Prostate gland (tissue), 2 donors: ENCODE results near the gene ELMO1. TPM values are rescaled to one million over a fixed set of nuclear protein-coding genes. Genes with fewer than 3 reads are reported as not detected.

Experiments used
- DNase-seq: peaks from one replicate; pipeline ENCODE4 v3.0.0-alpha.2; 2019; ENCODE audit warnings: low spot score
- H3K27ac ChIP-seq, 2 donors: fragments of 200-600 bp; sonication (generic); 2 replicates each; pipeline ENCODE4 v1.5.1; 2017 to 2019
- H3K27me3 ChIP-seq: fragments of 200-600 bp; sonication (generic); replicated peaks from 2 replicates; pipeline ENCODE4 v1.5.1; 2019; ENCODE audit not compliant: insufficient read depth
- H3K36me3 ChIP-seq, 2 donors: fragments of 200-600 bp; sonication (generic); 1 replicate in 1 of 2; 2 replicates in 1 of 2; pipeline versions ENCODE4 v1.5.1 to v1.8.1; 2017 to 2019
- H3K4me1 ChIP-seq: fragments of 200-600 bp; sonication (generic); replicated peaks from 2 replicates; pipeline ENCODE4 v1.5.1; 2019
- H3K4me3 ChIP-seq, 2 donors: fragments of 200-600 bp; sonication (generic); 2 replicates each; pipeline ENCODE4 v1.5.1; 2017 to 2019
- H3K9me3 ChIP-seq: fragments of 200-600 bp; sonication (generic); 2 replicates; pipeline ENCODE4 v1.5.1; 2017
- CTCF ChIP-seq, 4 experiments: fragments of 200-600 bp in 2 of 4; fragments of 450-650 bp in 2 of 4; sonication (generic) in 2 of 4; IDR thresholded peaks; 1 replicate in 3 of 4; 2 replicates in 1 of 4; pipeline ENCODE4 v1.5.1; 2016 to 2019; ENCODE audit warnings: antibody characterized with exemption in 4 of 4, mild to moderate bottlenecking in 2 of 4, moderate library complexity in 2 of 4
- POLR2A ChIP-seq: fragments of 450-650 bp; IDR thresholded peaks from one replicate; pipeline ENCODE4 v1.6.1; 2016; ENCODE audit warnings: antibody characterized with exemption, mild to moderate bottlenecking
- POLR2AphosphoS5 ChIP-seq: sonication (generic); formaldehyde crosslinking; IDR thresholded peaks from one replicate; pipeline ENCODE4 v1.6.1; 2017; ENCODE audit warnings: antibody characterized with exemption
- WGBS: methylation state at CpG from one replicate; pipeline ENCODE4 v1.1.5; 2018; 5-methylcytosine and 5-hydroxymethylcytosine counted together
- intact Hi-C: fragments of 100-400 bp; cut with DNase I; formaldehyde crosslinking; loops from one replicate; pipeline ENCODE4 v1.14.2; 2022
- total RNA-seq, 2 donors: library from RNA; depleted of rRNA; stranded (reverse); fragments of >200 nt; gene quantifications; one replicate each; pipeline ENCODE4 v1.1.0, GENCODE V29; 2016

ELMO1 gene
- total RNA-seq, 2 donors from 2014 or later, result 6.7 to 19.3 TPM

GRCh38 chr7:37180828-37181549 is 267.7 kb downstream of the ELMO1 start:
- no peaks in the 10 kb centered on the region for H3K36me3 ChIP-seq
- no peaks in the 10 kb centered on the region for H3K4me1 ChIP-seq
- WGBS, result 79% methylated on average over 7 of the region's 7 CpGs
- H3K9me3 ChIP-seq, result no peaks in the 10 kb centered on the region
- no peaks in the 10 kb centered on the region for H3K27me3 ChIP-seq
- H3K4me3 ChIP-seq, result no peak overlapping the region
- intact Hi-C loops, result no loop called here
- H3K27ac ChIP-seq, result no peak overlapping the region
- DNase-seq, result no peak
- TF ChIP-seq CTCF (IDR thresholded peaks at IDR 0.05) (no peak), POLR2AphosphoS5 (no peak), POLR2A (no peak)

- WGBS, result 87% methylated on average over 3 of the region's 3 CpGs
- intact Hi-C loops, result no loop called here
These were observed 272.6 kb downstream of the ELMO1 start for GRCh38 chr7:37176079-37176478.

GRCh38 chr7:37174460-37174859 is 274.2 kb downstream of the ELMO1 start:
- 97% methylated on average over 5 of the region's 5 CpGs for WGBS
- no peak for DNase-seq
- no peaks in the 10 kb centered on the region for H3K9me3 ChIP-seq
- H3K36me3 ChIP-seq, result no peaks in the 10 kb centered on the region
- intact Hi-C loops, result no loop called here
- H3K27me3 ChIP-seq, result no peaks in the 10 kb centered on the region
- no peak for TF ChIP-seq CTCF (IDR thresholded peaks at IDR 0.05)
- TF ChIP-seq POLR2A, result no peak
- no peak for TF ChIP-seq POLR2AphosphoS5
- H3K27ac ChIP-seq, result no peak overlapping the region
- H3K4me1 ChIP-seq, result no peaks in the 10 kb centered on the region
- H3K4me3 ChIP-seq, result no peak overlapping the region

More at GRCh38 chr7:37176079-37176478, 272.6 kb downstream of the ELMO1 start:
- Histone ChIP-seq H3K27ac (no peak overlapping the region), H3K4me1 (no peaks in the 10 kb centered on the region), H3K4me3 (no peak overlapping the region), H3K9me3 (no peaks in the 10 kb centered on the region), H3K36me3 (no peaks in the 10 kb centered on the region), H3K27me3 (no peaks in the 10 kb centered on the region)
- TF ChIP-seq POLR2A (no peak), CTCF (IDR thresholded peaks at IDR 0.05) (no peak), POLR2AphosphoS5 (no peak)
- DNase-seq, result no peak

- Histone ChIP-seq H3K27me3 (no peaks in the 10 kb centered on the region), H3K4me1 (no peaks in the 10 kb centered on the region), H3K9me3 (no peaks in the 10 kb centered on the region), H3K27ac (no peak overlapping the region), H3K36me3 (no peaks in the 10 kb centered on the region), H3K4me3 (no peak overlapping the region)
- 88% methylated on average over 2 of the region's 2 CpGs for WGBS
- TF ChIP-seq POLR2AphosphoS5 (no peak), CTCF (IDR thresholded peaks at IDR 0.05) (no peak), POLR2A (no peak)
- intact Hi-C loops, result no loop called here
- no peak for DNase-seq
These were observed 275.0 kb downstream of the ELMO1 start for GRCh38 chr7:37173670-37174069.

GRCh38 chr7:37162106-37162505 is 286.6 kb downstream of the ELMO1 start:
- Histone ChIP-seq H3K4me3 (no peak overlapping the region), H3K36me3 (no peaks in the 10 kb centered on the region), H3K4me1 (no peaks in the 10 kb centered on the region), H3K9me3 (no peaks in the 10 kb centered on the region), H3K27me3 (no peaks in the 10 kb centered on the region), H3K27ac (no peak overlapping the region)
- WGBS, result 66% methylated on average over 5 of the region's 5 CpGs
- DNase-seq, result no peak
- TF ChIP-seq POLR2A (no peak), CTCF (IDR thresholded peaks at IDR 0.05) (no peak), POLR2AphosphoS5 (no peak)
- intact Hi-C loops, result no loop called here
